ENCODE measurements around the gene ANAPC4. TPM values are rescaled to one million over a fixed set of nuclear protein-coding genes. Genes with fewer than 3 reads are reported as not detected.
A peak's percentile ranks its signal among the peaks of the same experiment; 100 is the strongest.

ANAPC4 gene
- polyA plus RNA-seq, 4 donors: 31.7 to 52.9 (median 41.3) TPM

DNA sequence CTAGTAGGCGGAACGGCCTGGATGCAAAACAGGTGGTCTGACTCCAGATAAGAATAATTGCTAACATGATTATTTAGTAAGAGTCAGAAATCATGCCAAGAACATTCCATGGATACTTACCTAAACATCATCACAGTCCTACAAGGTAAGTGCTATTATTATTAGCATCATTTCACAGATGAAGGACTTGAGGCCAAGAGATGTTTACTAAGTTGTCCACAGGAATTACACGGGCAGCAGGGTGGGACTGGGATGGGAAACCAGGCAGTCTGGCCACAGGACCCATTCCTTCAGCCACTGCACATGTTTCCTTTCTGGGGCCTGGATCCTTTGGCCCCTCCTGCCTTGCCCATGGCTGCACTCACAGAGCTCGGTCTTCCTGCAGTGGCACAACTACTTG, 48.3 kb downstream of the ANAPC4 start:
- DNase-seq (ENCODE audit: low read depth in 4 of 4, low spot score in 3 of 4): no peak

GRCh38 chr4:25427871-25428270, 50.8 kb downstream of the ANAPC4 start:
- DNase-seq (ENCODE audit: low read depth in 4 of 4, low spot score in 3 of 4): no peak

GRCh38 chr4:25430630-25431029, 53.6 kb downstream of the ANAPC4 start:
- DNase-seq (ENCODE audit: low read depth in 4 of 4, low spot score in 3 of 4): no peak

GRCh38 chr4:25433966-25434827, 57.1 kb downstream of the ANAPC4 start:
- DNase-seq (ENCODE audit: low read depth in 4 of 4, low spot score in 3 of 4): no peak

- no peak for DNase-seq (ENCODE audit: low read depth in 4 of 4, low spot score in 3 of 4)
Measured at GRCh38 chr4:25437926-25438325, 60.9 kb downstream of the ANAPC4 start.

DNA sequence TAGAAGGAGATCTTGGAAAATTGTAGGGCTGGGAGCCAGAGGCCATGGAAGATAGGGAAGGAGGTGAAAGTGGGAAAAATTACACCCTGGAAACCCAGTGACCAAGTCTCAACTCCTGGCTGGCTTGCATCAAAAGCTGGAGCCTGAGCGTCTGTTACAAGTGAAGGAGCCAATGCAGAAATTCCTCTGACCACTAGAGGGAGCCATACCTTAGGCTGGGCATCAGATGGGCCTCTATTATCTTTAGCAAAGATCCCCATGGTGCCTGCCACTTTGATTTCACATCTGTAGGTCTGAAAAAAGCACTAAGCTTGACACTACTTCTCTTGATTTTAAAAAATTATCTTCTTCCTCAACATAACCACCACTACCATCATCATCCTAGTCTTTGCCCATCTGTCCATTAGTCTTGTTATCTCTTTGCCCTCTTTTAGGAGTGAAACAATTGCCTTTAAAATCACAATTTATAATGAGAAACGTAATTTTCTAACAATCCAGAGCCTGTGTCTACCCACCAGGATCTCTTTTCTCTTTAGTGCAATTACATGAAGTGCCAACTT, 62.9 kb downstream of the ANAPC4 start:
- peak; percentile 49 to 61 (median 53) for DNase-seq (ENCODE audit: low read depth in 4 of 4, low spot score in 3 of 4)

GRCh38 chr4:25440478-25441030, 63.5 kb downstream of the ANAPC4 start:
- DNase-seq (ENCODE audit: low read depth in 4 of 4, low spot score in 3 of 4): no peak

DNA sequence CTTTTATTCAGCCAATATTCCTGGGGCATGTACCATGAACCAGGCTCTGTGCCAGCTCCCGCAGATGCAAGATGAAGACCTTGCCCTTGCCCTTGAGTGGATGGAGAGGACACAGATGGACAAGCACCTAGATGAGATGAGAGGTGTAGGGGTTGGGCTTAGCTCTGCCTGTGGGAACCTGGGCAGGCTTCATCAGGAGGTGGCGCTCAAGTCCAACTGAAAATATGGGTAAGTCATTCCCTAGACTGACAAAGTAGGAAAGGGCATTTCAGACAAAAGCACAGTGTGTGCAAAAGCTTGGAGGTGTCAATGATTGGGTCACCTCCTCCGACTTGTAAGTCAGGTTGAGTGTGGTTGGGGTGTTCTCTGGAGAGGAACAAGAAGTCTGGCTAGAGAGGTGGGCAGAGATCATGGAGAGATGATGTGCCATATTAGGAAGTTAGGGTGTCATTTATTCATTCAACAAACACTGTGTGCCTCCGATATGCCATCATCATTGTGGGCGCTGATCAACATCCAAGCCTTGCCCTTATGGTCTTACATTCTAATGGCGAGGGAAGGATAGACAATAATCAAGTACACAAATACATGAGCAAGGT, 64.6 kb downstream of the ANAPC4 start:
- peak; percentile 35 to 52 (median 50) for DNase-seq (ENCODE audit: low read depth in 4 of 4, low spot score in 3 of 4)

GRCh38 chr4:25442863-25443307, 65.8 kb downstream of the ANAPC4 start:
- no peak for DNase-seq (ENCODE audit: low read depth in 4 of 4, low spot score in 3 of 4)

- no peak for DNase-seq (ENCODE audit: low read depth in 4 of 4, low spot score in 3 of 4)
Measured at GRCh38 chr4:25443851-25444250, 66.8 kb downstream of the ANAPC4 start.

GRCh38 chr4:25446611-25447010, 69.5 kb downstream of the ANAPC4 start:
- DNase-seq (ENCODE audit: low read depth in 4 of 4, low spot score in 3 of 4): no peak

DNA sequence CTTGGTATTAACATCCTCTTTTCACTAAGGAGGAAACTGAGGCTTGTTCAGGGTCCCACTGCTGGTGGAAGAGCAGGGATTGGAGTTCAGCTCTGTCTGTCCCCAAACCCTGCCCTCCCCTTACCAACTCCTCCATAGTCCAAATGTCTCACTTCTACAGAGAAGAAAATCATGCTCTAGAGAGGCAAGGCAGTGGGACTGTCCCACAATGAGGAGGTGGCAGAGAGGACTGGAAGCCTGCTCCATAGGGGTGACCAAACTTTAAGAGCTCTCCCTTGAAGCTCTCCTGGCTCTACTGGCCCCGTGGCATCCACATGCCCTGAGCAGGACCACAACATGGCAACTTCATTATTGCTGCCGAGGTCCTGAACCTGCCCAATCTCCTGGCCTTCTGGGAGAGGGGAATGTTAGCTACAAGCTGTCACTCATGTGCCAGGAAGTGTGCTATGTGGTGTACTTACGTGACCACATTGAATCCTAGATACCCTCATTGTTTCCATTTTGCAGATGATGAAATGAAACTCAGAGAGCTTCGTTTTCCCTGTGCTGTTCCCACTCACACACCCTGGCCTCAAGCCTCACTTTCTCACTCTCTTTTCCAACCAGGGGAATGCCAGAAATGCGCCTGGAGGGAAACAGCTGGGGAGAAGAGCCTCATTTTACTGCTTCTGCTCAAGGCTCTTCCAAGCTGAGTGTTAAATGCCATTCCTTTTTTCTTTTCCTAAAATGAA, 71.5 kb downstream of the ANAPC4 start:
- no peak for DNase-seq (ENCODE audit: low read depth in 4 of 4, low spot score in 3 of 4)

DNA sequence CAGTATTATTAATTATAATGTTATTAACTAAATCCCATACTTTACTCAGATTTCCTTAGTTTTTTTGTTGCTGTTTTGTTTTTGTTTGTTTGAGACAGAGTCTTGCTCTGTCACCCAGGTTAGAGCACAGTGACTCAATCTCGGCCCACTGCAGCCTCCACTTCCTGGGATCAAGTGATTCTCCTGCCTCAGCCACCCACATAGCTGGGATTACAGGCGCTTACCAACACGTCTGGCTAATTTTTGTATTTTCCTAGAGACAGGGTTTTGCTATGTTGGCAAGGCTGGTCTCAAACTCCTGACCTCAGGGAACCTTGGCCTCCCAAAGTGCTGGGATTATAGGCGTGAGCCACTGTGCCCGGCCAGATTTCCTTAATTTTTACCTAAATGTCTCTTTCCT, 72.2 kb downstream of the ANAPC4 start:
- DNase-seq (ENCODE audit: low read depth in 4 of 4, low spot score in 3 of 4): no peak

GRCh38 chr4:25449688-25450087, 72.6 kb downstream of the ANAPC4 start:
- no peak for DNase-seq (ENCODE audit: low read depth in 4 of 4, low spot score in 3 of 4)

DNA sequence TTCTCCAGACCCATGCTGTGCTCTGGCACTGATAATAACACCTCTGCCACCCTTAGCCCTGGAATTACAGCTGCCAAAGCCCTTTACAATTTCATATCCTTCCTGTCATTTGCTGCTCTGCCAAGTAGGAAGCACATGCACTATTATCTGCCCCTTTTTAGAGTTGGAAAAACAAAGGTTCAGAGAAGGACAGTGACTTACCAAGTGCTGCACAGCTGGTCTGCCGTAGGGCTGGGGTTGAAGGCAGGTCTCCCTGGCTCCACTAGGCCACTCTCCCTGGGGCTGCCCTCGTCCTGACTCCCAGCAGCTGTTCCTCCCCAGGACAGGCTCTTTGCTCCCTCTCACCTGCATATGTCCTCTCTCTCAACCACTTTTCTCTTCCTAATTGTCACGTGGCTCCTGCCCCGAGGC, 73.4 kb downstream of the ANAPC4 start:
- no peak for DNase-seq (ENCODE audit: low read depth in 4 of 4, low spot score in 3 of 4)

DNA sequence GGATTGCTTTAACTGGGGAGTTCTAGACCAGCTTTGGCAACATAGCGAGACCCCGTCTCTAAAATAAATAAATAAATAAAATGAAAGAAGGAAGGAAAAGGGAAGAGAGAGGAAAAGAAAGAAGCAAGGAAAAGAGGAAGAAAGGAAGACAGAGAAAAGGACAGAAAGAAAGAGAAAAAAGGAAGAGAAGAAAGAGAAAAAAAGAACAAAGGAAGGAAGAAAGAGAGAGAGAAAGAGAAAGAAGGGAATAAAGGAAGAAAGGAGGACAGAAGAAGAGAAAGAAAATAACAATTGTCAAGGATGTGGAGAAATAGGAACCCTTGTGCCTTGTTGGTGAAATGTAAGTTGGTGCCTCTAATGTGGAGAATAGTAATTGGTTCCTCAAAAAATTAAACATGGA, 74.6 kb downstream of the ANAPC4 start:
- no peak for DNase-seq (ENCODE audit: low read depth in 4 of 4, low spot score in 3 of 4)

DNA sequence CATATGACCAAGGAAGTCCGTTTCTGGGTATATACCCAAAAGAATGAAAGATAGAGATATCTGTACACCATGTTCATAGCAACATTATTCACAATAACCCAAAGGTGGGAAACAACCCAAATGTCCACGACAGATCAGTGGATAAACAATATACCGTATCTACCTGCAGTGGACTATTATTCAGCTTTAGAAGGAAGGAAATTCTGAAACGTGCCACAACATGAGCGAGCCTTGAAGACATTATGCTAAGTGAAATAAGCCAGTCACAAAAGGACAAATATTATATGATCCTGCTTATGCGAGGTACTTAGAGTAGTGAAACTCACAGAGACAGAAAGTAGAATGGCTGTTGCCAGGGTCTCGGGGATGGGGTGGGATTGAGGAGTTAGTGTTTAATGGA, 75.0 kb downstream of the ANAPC4 start:
- no peak for DNase-seq (ENCODE audit: low read depth in 4 of 4, low spot score in 3 of 4)

GRCh38 chr4:25454476-25454875, 77.4 kb downstream of the ANAPC4 start:
- no peak for DNase-seq (ENCODE audit: low read depth in 4 of 4, low spot score in 3 of 4)

- DNase-seq (ENCODE audit: low read depth in 4 of 4, low spot score in 3 of 4): no peak
Measured at GRCh38 chr4:25457053-25457715, 80.1 kb downstream of the ANAPC4 start.

DNA sequence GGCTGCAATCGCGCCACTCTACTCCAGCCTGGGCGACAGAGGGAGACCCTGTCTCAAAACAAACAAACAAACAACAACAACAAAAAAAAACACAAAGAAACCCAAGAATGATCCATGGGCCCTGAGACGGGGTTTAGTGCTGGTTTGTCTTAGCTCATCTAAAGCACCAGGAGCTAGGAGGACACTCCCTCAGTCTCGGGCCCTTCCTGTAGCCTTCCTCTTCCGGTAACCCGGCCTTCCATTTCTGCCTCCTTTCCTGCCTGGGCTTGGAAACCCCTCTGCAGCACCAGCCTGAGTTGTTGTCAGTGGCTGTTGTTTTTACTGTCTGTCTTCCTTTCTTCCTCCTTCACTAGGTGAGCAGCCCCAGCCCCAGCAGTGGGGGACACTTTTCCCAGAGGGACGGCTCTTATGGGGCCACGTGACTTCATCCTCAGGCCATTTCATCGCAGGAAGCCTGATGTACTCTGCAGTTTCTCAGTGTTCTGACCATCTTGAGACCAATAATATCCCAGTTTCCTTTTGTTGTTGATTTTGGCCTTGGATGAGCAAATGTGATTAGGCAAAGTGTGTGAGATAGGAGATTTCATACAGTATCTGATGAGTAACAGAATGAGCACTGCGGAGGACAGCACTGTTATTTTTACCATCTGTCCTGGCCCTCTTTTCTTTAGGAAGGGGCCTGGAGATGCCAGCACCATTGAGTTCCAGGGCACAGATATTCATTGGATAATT, 90.1 kb downstream of the ANAPC4 start:
- no peak for DNase-seq (ENCODE audit: low read depth in 4 of 4, low spot score in 3 of 4)

Measured in right renal pelvis (tissue), 4 donors.